Loucy (cell line): ENCODE measurements around the gene KDM2B.
A peak's percentile ranks its signal among the peaks of the same experiment; 100 is the strongest.

Experiments used
- H2AFZ ChIP-seq: fragments of 200-600 bp; sonication (generic); 2 replicates; pipeline ENCODE4 v1.6.0; 2016; ENCODE audit warnings: antibody characterized with exemption, mild to moderate bottlenecking, low read length, moderate library complexity
- H3F3A ChIP-seq: fragments of 200-600 bp; 2 replicates; pipeline ENCODE4 v1.6.0; 2016; ENCODE audit warnings: antibody characterized with exemption, low read depth, mild to moderate bottlenecking
- H3K27me3 ChIP-seq: fragments of 200-600 bp; sonication (generic); 2 replicates; pipeline ENCODE4 v1.6.1; 2014; ENCODE audit warnings: low read length, mild to moderate bottlenecking; ENCODE audit not compliant: insufficient read depth, poor library complexity, severe bottlenecking
- H3K36me3 ChIP-seq: fragments of 200-600 bp; sonication (generic); 2 replicates; pipeline ENCODE4 v1.6.1; 2016; ENCODE audit warnings: low read length; ENCODE audit not compliant: insufficient read depth
- H3K4me1 ChIP-seq: fragments of 200-600 bp; sonication (generic); 2 replicates; pipeline ENCODE4 v1.5.1; 2014; ENCODE audit warnings: low read length, mild to moderate bottlenecking; ENCODE audit not compliant: insufficient read depth, poor library complexity, severe bottlenecking
- H3K4me2 ChIP-seq: fragments of 200-600 bp; sonication (generic); 2 replicates; pipeline ENCODE4 v1.6.0; 2014; ENCODE audit warnings: antibody characterized with exemption, low read length, low read depth, mild to moderate bottlenecking; ENCODE audit not compliant: poor library complexity, severe bottlenecking
- H3K4me3 ChIP-seq: fragments of 200-600 bp; sonication (generic); 2 replicates; pipeline ENCODE4 v1.5.1; 2014; ENCODE audit warnings: low read length, mild to moderate bottlenecking, mixed read lengths; ENCODE audit not compliant: poor library complexity, severe bottlenecking
- H3K79me2 ChIP-seq: fragments of 200-600 bp; sonication (generic); 2 replicates; pipeline ENCODE4 v1.6.1; 2014; ENCODE audit warnings: low read length; ENCODE audit not compliant: insufficient read depth
- H3K9ac ChIP-seq: fragments of 200-600 bp; sonication (generic); 2 replicates; pipeline ENCODE4 v1.6.0; 2014; ENCODE audit warnings: mild to moderate bottlenecking, low read depth, low read length, moderate library complexity; ENCODE audit not compliant: poor library complexity, severe bottlenecking
- H3K9me2 ChIP-seq: fragments of 200-600 bp; sonication (generic); replicated peaks from 2 replicates; pipeline ENCODE4 v1.6.1; 2016; ENCODE audit warnings: low read depth, low read length, mixed read lengths
- H3K9me3 ChIP-seq: fragments of 200-600 bp; sonication (generic); 2 replicates; pipeline ENCODE4 v1.6.1; 2014; ENCODE audit warnings: mild to moderate bottlenecking, antibody characterized with exemption, low read length, low read depth; ENCODE audit not compliant: insufficient read depth
- H4K20me1 ChIP-seq: fragments of 200-600 bp; sonication (generic); 2 replicates; pipeline ENCODE4 v1.6.0; 2014; ENCODE audit warnings: antibody characterized with exemption, low read length, mild to moderate bottlenecking; ENCODE audit not compliant: insufficient read depth, poor library complexity, severe bottlenecking
- CTCF ChIP-seq: fragments of 200-600 bp; sonication (generic); conservative IDR thresholded peaks from 2 replicates; pipeline ENCODE4 v1.5.1; 2014; ENCODE audit warnings: mild to moderate bottlenecking, antibody characterized with exemption, low read length
- EZH2phosphoT487 ChIP-seq: fragments of 200-600 bp; IDR thresholded peaks from 2 replicates; pipeline ENCODE4 v1.6.1; 2018; ENCODE audit warnings: antibody characterized with exemption, mild to moderate bottlenecking, moderate library complexity, borderline replicate concordance

The KDM2B gene

GRCh38 chr12:121443911-121444841 is 136.6 kb downstream of the KDM2B start:
- Histone ChIP-seq H3K27me3 (no peaks in the 10 kb centered on the region), H3K4me2 (no peak overlapping the region), H3K79me2 (peaks cover 18% of the 10 kb centered on the region), H3F3A (no peaks in the 10 kb centered on the region), H2AFZ (no peak overlapping the region), H4K20me1 (peaks cover 12% of the 10 kb centered on the region), H3K9ac (no peak overlapping the region), H3K36me3 (peaks cover 86% of the 10 kb centered on the region; the same call in 1 of the 2 replicates), H3K9me3 (no peaks in the 10 kb centered on the region), H3K4me3 (no peak overlapping the region), H3K4me1 (no peaks in the 10 kb centered on the region), H3K9me2 (no peaks in the 10 kb centered on the region)
- TF ChIP-seq EZH2phosphoT487, result no peak

GRCh38 chr12:121443193-121443870 is 137.5 kb downstream of the KDM2B start:
- Histone ChIP-seq H3K27me3 (no peaks in the 10 kb centered on the region), H2AFZ (no peak overlapping the region), H3K9ac (no peak overlapping the region), H3K4me3 (no peak overlapping the region), H3K9me3 (no peaks in the 10 kb centered on the region), H4K20me1 (peaks cover 6% of the 10 kb centered on the region), H3K9me2 (no peaks in the 10 kb centered on the region), H3K36me3 (peaks cover 86% of the 10 kb centered on the region; the same call in 1 of the 2 replicates), H3K4me1 (no peaks in the 10 kb centered on the region), H3K4me2 (no peak overlapping the region), H3K79me2 (peaks cover 9% of the 10 kb centered on the region), H3F3A (no peaks in the 10 kb centered on the region)
- peak; percentile 92 for TF ChIP-seq CTCF
- TF ChIP-seq EZH2phosphoT487, result no peak

- Histone ChIP-seq H3K9me2 (no peaks in the 10 kb centered on the region), H2AFZ (no peak overlapping the region), H3K27me3 (no peaks in the 10 kb centered on the region), H3K4me3 (no peak overlapping the region), H3F3A (no peaks in the 10 kb centered on the region), H3K9me3 (no peaks in the 10 kb centered on the region), H3K4me2 (no peak overlapping the region), H3K4me1 (no peaks in the 10 kb centered on the region), H3K36me3 (peaks cover 90% of the 10 kb centered on the region; the same call in 1 of the 2 replicates), H4K20me1 (peaks cover 3% of the 10 kb centered on the region), H3K9ac (no peak overlapping the region), H3K79me2 (peaks cover 9% of the 10 kb centered on the region)
- TF ChIP-seq EZH2phosphoT487, result no peak
- TF ChIP-seq CTCF, result no peak
Measured at GRCh38 chr12:121442028-121442948, 138.5 kb downstream of the KDM2B start.
